NK-92 (cell line): ENCODE measurements around the gene OR6K6.

Experiments used
- DNase-seq: peaks from one replicate; lab custom pipeline; 2025; ENCODE audit not compliant: unreplicated experiment; lab: John Stamatoyannopoulos, UW

OR6K6 gene

GRCh38 chr1:158800526-158800925 is 46.0 kb downstream of the OR6K6 start:
- no peak for DNase-seq

- no peak for DNase-seq
These were observed 46.9 kb downstream of the OR6K6 start for GRCh38 chr1:158801396-158801795.

DNA sequence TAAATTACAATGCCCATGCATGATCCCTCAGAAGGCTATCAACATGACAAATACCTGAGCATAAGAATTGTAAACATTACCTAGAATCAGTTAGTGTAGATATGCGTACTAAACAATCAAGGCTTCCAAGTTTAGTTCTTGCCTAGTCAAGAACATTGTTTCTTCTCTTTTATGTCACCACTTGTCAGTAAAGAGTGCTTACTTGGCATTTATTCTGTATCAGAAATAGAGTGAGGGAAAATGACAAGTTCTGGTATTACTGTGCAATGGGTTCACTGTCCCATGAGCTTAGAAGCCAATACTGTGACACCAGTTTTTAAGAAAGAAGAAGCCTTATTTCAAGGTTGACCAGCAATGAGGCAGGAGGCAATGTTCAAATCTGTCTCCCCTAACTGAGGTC is 49.2 kb downstream of the OR6K6 start:
- no peak for DNase-seq
